NCI-H526 treated with DMSO at 0.1 percent for 48 hours (cell line): ENCODE data around the gene DACT2.
"Not testable (repeated sequence)": the region's sequence is repeated elsewhere in the genome, so short reads cannot be mapped to it uniquely, and the experiment has no call there.

Experiments
- DNase-seq: peaks from one replicate; lab custom pipeline; 2025; lab: John Stamatoyannopoulos, UW

DACT2 gene

GRCh38 chr6:168318579-168319278 lies 848 bp downstream of the DACT2 start:
- DNase-seq: no peak

- no peak for DNase-seq
Measured at GRCh38 chr6:168318090-168318489, 1.5 kb downstream of the DACT2 start.

- DNase-seq: no peak
Measured at GRCh38 chr6:168315596-168315995, 4.0 kb downstream of the DACT2 start.

GRCh38 chr6:168314948-168315347 lies 4.6 kb downstream of the DACT2 start:
- no peak for DNase-seq

GRCh38 chr6:168314021-168314420 lies 5.6 kb downstream of the DACT2 start:
- no peak for DNase-seq

- DNase-seq: peak; percentile 37
Measured at GRCh38 chr6:168313431-168314011, 6.1 kb downstream of the DACT2 start.

- not testable (repeated sequence) for DNase-seq
Measured at GRCh38 chr6:168312125-168312507, 7.5 kb downstream of the DACT2 start.

GRCh38 chr6:168311410-168312124 lies 8.0 kb downstream of the DACT2 start:
- no peak for DNase-seq

- no peak for DNase-seq
Measured at GRCh38 chr6:168310945-168311344, 8.6 kb downstream of the DACT2 start.

GRCh38 chr6:168310403-168310802 lies 9.2 kb downstream of the DACT2 start:
- DNase-seq: no peak

GRCh38 chr6:168309997-168310396 lies 9.6 kb downstream of the DACT2 start:
- no peak for DNase-seq

- no peak for DNase-seq
Measured at GRCh38 chr6:168309183-168309582, 10.4 kb downstream of the DACT2 start.

- no peak for DNase-seq
Measured at GRCh38 chr6:168308390-168309144, 11.0 kb downstream of the DACT2 start.

GRCh38 chr6:168307695-168308021 lies 11.9 kb downstream of the DACT2 start:
- DNase-seq: no peak

GRCh38 chr6:168307015-168307694 lies 12.4 kb downstream of the DACT2 start:
- DNase-seq: no peak

- no peak for DNase-seq
Measured at GRCh38 chr6:168305863-168306262, 13.7 kb downstream of the DACT2 start.

GRCh38 chr6:168305096-168305749 lies 14.4 kb downstream of the DACT2 start:
- no peak for DNase-seq

GRCh38 chr6:168304752-168305015 lies 14.9 kb downstream of the DACT2 start:
- DNase-seq: no peak

GRCh38 chr6:168303982-168304751 lies 15.4 kb downstream of the DACT2 start:
- DNase-seq: no peak

GRCh38 chr6:168302534-168302933 lies 17.0 kb downstream of the DACT2 start:
- no peak for DNase-seq
